ENCODE results near the gene SPTBN2. TPM values are rescaled to one million over a fixed set of nuclear protein-coding genes. Genes with fewer than 3 reads are reported as not detected.

SPTBN2 gene
- 60.5 and 130 TPM in 2 replicates for total RNA-seq

DNA sequence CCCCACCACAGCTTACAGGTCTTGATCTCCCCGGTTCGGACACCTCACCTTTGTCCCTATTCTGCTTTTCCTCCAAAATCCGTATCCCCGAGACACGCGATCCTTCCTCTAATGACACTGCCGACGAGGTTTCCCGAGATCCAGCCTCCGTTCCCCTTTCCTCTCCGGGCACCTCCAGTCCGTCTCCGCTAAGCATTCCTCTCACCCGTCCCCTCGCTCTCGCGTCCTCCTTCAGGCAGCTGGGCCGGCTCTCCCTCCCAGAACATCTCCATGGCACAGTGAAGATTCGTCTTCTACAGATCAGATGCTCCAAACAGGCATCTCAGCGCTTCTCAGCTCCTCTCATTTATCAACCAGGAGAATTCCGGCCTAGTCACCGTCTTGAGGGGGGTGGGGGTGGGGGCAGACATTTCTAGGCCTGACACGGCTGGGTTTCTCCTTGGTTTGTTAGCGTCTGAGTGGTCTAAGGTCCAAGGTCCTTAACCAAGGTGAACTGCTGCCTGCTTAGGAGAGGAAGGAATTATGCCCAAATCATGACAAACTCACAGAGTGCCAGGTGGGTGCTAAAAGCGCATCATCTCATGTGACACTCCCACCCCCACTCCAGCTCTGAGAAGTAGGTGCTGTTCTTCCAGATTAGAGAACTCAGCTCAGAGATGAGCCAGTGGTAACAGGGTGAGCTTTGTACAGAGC, at the start of gene SPTBN2:
TSS of gene SPTBN2 (minus strand) at position 524 of the 693 bp plus-strand sequence. CDS start 7,976 bp downstream, outside the sequence.

DNA sequence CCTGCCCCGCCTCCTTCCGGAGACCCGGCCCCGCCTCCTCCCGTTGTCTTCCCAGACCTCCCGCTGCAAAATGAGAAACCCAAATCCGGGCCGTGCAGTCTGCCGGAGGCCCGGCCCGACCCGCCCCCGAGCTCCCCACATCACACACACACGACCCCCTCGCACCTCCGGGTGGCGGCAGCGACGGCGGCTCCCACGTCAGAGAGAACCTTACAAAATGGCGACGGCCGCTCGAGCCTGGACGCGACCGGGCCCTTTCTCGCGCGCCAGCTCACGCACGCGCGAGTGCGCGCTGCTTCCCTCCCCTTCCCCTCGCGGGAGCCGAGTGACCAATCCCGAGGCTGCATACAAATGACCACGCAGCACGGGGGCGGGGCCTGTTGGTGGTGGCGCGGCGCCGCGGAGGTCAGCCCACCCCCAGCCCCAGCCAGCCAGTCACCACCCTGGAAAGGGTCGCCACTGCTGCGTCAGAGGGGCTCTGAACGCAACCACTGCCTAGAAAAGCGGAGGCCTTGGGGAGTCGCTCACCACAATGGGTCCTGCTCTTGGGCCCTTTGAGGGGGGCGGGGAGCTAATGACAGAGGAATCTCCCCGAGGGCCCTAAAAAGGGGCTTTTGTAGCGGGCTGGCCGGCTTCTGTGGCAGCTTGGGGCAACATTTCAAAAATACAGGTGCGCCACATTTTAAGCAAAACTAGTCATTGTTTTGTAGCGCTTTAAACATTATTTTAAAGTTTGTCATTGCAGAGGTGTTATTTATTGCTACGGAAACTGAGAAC, 51.2 kb downstream of the SPTBN2 start, which contains the start of gene RBM4B:
TSS of gene RBM4B (minus strand) at position 289 of the 777 bp plus-strand sequence. CDS start 808 bp downstream, outside the sequence.

DNA sequence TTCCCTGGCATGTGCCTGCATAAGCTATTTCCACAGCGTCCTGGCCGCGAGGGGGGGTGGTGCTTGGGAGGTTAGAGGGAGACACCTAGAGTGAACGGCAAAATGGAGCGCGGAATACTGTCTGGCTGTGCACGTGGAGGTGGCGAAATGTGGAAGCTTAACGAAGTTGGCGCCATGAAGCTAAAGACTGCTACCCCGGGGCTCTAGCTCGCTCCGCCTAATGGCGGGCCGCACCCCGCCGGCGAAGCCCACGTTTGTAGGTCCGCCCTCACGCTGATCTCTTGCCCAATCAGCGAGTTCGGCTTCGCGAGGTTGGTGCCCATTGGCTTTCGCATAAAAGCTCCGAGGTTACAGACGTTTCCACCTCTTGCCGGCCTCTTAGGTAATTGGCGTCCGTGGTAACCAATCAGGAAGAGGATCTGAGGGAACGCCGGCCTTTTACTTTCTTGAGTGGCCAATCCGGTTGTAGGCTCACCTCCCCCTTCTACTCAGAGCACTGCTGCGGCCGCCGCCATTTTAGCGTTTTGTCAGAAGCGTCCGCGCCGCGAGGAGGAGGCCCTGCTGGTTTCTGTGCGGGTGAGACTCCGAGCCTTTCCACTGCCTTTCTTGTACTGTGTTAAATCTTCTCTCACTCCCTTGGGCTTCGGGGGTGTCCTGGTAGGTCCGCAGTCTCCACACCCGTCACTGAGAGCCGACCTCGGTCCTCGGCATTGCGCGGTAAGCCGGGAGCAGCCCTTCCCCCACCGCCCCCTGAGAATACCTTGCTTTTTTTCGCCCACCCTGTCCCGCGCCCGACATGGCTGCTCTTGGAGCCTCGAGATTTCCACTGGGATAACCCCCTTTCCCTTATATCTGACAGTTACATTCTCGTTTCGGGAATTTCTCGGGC, 90.6 kb downstream of the SPTBN2 start, which contains the start of gene RBM4:
TSS of gene RBM4 (plus strand) at position 527 of the 889 bp plus-strand sequence. CDS start 1,009 bp downstream, outside the sequence.

Other genes with a start within 250 kb of the SPTBN2 start
- 62.5 and 70.9 TPM in 2 replicates for gene DPP3, start 248.8 kb downstream of the SPTBN2 start, total RNA-seq
- 5.5 and 20.1 TPM in 2 replicates for gene BBS1, start 218.6 kb downstream of the SPTBN2 start, total RNA-seq
- 7.2 and 11.7 TPM in 2 replicates for gene ZDHHC24, start 183.2 kb downstream of the SPTBN2 start, total RNA-seq
- under 0.01 TPM in 1 of 2 replicates, not detected in the other for gene ACTN3, start 182.3 kb downstream of the SPTBN2 start, total RNA-seq
- 1.4 and 14.9 TPM in 2 replicates for gene CTSF, start 160.6 kb downstream of the SPTBN2 start, total RNA-seq
- gene CCDC87, start 136.2 kb downstream of the SPTBN2 start, total RNA-seq = under 0.01 and 0.21 TPM in 2 replicates
- gene CCS, start 136.0 kb downstream of the SPTBN2 start, total RNA-seq = 21.9 and 22.5 TPM in 2 replicates
- gene RBM14, start 112.6 kb downstream of the SPTBN2 start, total RNA-seq = 7.9 and 25.5 TPM in 2 replicates
- 152 and 204 TPM in 2 replicates for gene RBM4, start 90.5 kb downstream of the SPTBN2 start, total RNA-seq
- gene RBM4B, start 51.3 kb downstream of the SPTBN2 start, total RNA-seq = 17.1 and 21.5 TPM in 2 replicates
- 23.2 and 33.5 TPM in 2 replicates for gene RCE1, start 114.2 kb upstream of the SPTBN2 start, total RNA-seq
- gene LRFN4, start 127.8 kb upstream of the SPTBN2 start, total RNA-seq = 9.2 and 22.9 TPM in 2 replicates
- 12.3 and 19.2 TPM in 2 replicates for gene PC, start 229.2 kb upstream of the SPTBN2 start, total RNA-seq
- gene C11orf86, start 246.1 kb upstream of the SPTBN2 start, total RNA-seq = not detected in 2 replicates